ENCODE measurements around the gene ST6GAL1.

DNA sequence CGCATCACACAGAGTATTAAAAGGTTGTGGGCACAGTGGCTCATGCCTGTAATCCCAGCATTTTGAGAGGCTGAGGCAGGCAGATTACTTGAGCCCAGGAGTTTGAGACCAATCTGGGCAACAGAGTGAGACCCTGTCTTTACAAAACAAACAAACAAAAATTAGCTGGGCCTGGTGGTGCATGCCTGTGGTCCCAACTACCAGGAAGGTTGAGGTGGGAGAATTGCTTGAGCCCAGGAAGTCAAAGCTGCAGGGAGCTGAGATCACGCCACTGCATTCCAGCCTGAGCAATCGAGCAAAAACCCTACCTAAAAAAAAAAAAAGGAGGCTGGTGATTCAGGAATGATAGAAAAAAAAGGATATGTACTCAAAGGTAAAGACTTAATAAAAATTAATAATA lies 28.2 kb upstream of the ST6GAL1 start:
- TF ChIP-seq EZH2 (IDR thresholded peaks at IDR 0.05; ENCODE audit: low read depth, low read length, severe bottlenecking) (no peak), SUZ12 (IDR thresholded peaks at IDR 0.05; ENCODE audit: low read length) (no peak), KDM4A (IDR thresholded peaks at IDR 0.05; ENCODE audit: low read depth, low read length, severe bottlenecking) (no peak), NRF1 (IDR thresholded peaks at IDR 0.05; ENCODE audit: low read depth, low read length) (no peak), NANOG (IDR thresholded peaks at IDR 0.05; ENCODE audit: insufficient read depth, low read depth, low read length, poor library complexity, severe bottlenecking) (no peak)
- TF ChIP-seq, protein P1, sequence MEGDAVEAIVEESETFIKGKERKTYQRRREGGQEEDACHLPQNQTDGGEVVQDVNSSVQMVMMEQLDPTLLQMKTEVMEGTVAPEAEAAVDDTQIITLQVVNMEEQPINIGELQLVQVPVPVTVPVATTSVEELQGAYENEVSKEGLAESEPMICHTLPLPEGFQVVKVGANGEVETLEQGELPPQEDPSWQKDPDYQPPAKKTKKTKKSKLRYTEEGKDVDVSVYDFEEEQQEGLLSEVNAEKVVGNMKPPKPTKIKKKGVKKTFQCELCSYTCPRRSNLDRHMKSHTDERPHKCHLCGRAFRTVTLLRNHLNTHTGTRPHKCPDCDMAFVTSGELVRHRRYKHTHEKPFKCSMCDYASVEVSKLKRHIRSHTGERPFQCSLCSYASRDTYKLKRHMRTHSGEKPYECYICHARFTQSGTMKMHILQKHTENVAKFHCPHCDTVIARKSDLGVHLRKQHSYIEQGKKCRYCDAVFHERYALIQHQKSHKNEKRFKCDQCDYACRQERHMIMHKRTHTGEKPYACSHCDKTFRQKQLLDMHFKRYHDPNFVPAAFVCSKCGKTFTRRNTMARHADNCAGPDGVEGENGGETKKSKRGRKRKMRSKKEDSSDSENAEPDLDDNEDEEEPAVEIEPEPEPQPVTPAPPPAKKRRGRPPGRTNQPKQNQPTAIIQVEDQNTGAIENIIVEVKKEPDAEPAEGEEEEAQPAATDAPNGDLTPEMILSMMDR (IDR thresholded peaks at IDR 0.05; ENCODE audit: control extremely low read depth in 1 of 3, insufficient read depth in 1 of 3, low read depth in 1 of 3, low read length in 3 of 3): no peak
- TF ChIP-seq, protein P2, sequence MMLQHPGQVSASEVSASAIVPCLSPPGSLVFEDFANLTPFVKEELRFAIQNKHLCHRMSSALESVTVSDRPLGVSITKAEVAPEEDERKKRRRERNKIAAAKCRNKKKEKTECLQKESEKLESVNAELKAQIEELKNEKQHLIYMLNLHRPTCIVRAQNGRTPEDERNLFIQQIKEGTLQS (IDR thresholded peaks at IDR 0.05; ENCODE audit: insufficient read depth, low read depth, low read length): no peak

Data from H1 (cell line).